ENCODE data around the gene MPZL3. TPM values are rescaled to one million over a fixed set of nuclear protein-coding genes. Genes with fewer than 3 reads are reported as not detected.
A peak's percentile ranks its signal among the peaks of the same experiment; 100 is the strongest.

MPZL3 gene
- polyA plus RNA-seq, 2 donors = 18.8 to 34.1 TPM

GRCh38 chr11:118286545-118286944, 34.4 kb upstream of the MPZL3 start:
- no peak overlapping the region for H3K27ac ChIP-seq (ENCODE audit: low read depth in 2 of 2, low read length in 1 of 2)
- H3K27me3 ChIP-seq (ENCODE audit: control insufficient read depth in 1 of 2, insufficient read depth in 2 of 2, low read length in 2 of 2) = no peaks in the 10 kb centered on the region
- H3K4me1 ChIP-seq (ENCODE audit: control insufficient read depth in 2 of 2, insufficient read depth in 2 of 2, low read length in 1 of 2) = no peaks in the 10 kb centered on the region
- WGBS, 2 donors = 96 to 98% methylated on average over 2 of the region's 2 CpGs
- no peak overlapping the region for H3K4me3 ChIP-seq (ENCODE audit: low read depth in 1 of 2, low read length in 2 of 2)
- H3K9me3 ChIP-seq (ENCODE audit: control insufficient read depth in 2 of 2, insufficient read depth in 1 of 2, low read depth in 1 of 2, low read length in 1 of 2) = no peaks in the 10 kb centered on the region
- no peaks in the 10 kb centered on the region for H3K36me3 ChIP-seq (ENCODE audit: control insufficient read depth in 2 of 2, insufficient read depth in 2 of 2, low read length in 1 of 2)

GRCh38 chr11:118283756-118284350, 31.7 kb upstream of the MPZL3 start:
- no peak overlapping the region for H3K4me3 ChIP-seq (ENCODE audit: low read depth in 1 of 2, low read length in 2 of 2)
- H3K27me3 ChIP-seq (ENCODE audit: control insufficient read depth in 1 of 2, insufficient read depth in 2 of 2, low read length in 2 of 2) = no peaks in the 10 kb centered on the region
- WGBS, 2 donors = 46 to 66% methylated on average over 4 of the region's 4 CpGs
- no peaks in the 10 kb centered on the region for H3K9me3 ChIP-seq (ENCODE audit: control insufficient read depth in 2 of 2, insufficient read depth in 1 of 2, low read depth in 1 of 2, low read length in 1 of 2)
- peaks cover 0 to 2% of the 10 kb centered on the region in 2 donors for H3K4me1 ChIP-seq (ENCODE audit: control insufficient read depth in 2 of 2, insufficient read depth in 2 of 2, low read length in 1 of 2)
- peak overlapping the region in 1 of 2 donors; percentile 10 for H3K27ac ChIP-seq (ENCODE audit: low read depth in 2 of 2, low read length in 1 of 2)
- H3K36me3 ChIP-seq (ENCODE audit: control insufficient read depth in 2 of 2, insufficient read depth in 2 of 2, low read length in 1 of 2) = no peaks in the 10 kb centered on the region

- WGBS, 2 donors = 72 to 73% methylated on average over 5 of the region's 5 CpGs
- no peaks in the 10 kb centered on the region for H3K27me3 ChIP-seq (ENCODE audit: control insufficient read depth in 1 of 2, insufficient read depth in 2 of 2, low read length in 2 of 2)
- H3K4me3 ChIP-seq (ENCODE audit: low read depth in 1 of 2, low read length in 2 of 2) = no peak overlapping the region
- no peak overlapping the region for H3K27ac ChIP-seq (ENCODE audit: low read depth in 2 of 2, low read length in 1 of 2)
- H3K4me1 ChIP-seq (ENCODE audit: control insufficient read depth in 2 of 2, insufficient read depth in 2 of 2, low read length in 1 of 2) = peaks cover 0 to 2% of the 10 kb centered on the region in 2 donors
- no peaks in the 10 kb centered on the region for H3K9me3 ChIP-seq (ENCODE audit: control insufficient read depth in 2 of 2, insufficient read depth in 1 of 2, low read depth in 1 of 2, low read length in 1 of 2)
- H3K36me3 ChIP-seq (ENCODE audit: control insufficient read depth in 2 of 2, insufficient read depth in 2 of 2, low read length in 1 of 2) = no peaks in the 10 kb centered on the region
These were observed 31.0 kb upstream of the MPZL3 start for GRCh38 chr11:118283037-118283636.

GRCh38 chr11:118282606-118283005, 30.4 kb upstream of the MPZL3 start:
- Histone ChIP-seq H3K9me3 (ENCODE audit: control insufficient read depth in 2 of 2, insufficient read depth in 1 of 2, low read depth in 1 of 2, low read length in 1 of 2) (no peaks in the 10 kb centered on the region), H3K27me3 (ENCODE audit: control insufficient read depth in 1 of 2, insufficient read depth in 2 of 2, low read length in 2 of 2) (no peaks in the 10 kb centered on the region), H3K4me1 (ENCODE audit: control insufficient read depth in 2 of 2, insufficient read depth in 2 of 2, low read length in 1 of 2) (peaks cover 0 to 2% of the 10 kb centered on the region in 2 donors), H3K36me3 (ENCODE audit: control insufficient read depth in 2 of 2, insufficient read depth in 2 of 2, low read length in 1 of 2) (no peaks in the 10 kb centered on the region), H3K27ac (ENCODE audit: low read depth in 2 of 2, low read length in 1 of 2) (no peak overlapping the region), H3K4me3 (ENCODE audit: low read depth in 1 of 2, low read length in 2 of 2) (no peak overlapping the region)
- WGBS, 2 donors = 74 to 87% methylated on average over 6 of the region's 6 CpGs

- Histone ChIP-seq H3K27ac (ENCODE audit: low read depth in 2 of 2, low read length in 1 of 2) (peak overlapping the region in 1 of 2 donors; percentile 55), H3K36me3 (ENCODE audit: control insufficient read depth in 2 of 2, insufficient read depth in 2 of 2, low read length in 1 of 2) (no peaks in the 10 kb centered on the region), H3K27me3 (ENCODE audit: control insufficient read depth in 1 of 2, insufficient read depth in 2 of 2, low read length in 2 of 2) (no peaks in the 10 kb centered on the region), H3K4me3 (ENCODE audit: low read depth in 1 of 2, low read length in 2 of 2) (no peak overlapping the region), H3K4me1 (ENCODE audit: control insufficient read depth in 2 of 2, insufficient read depth in 2 of 2, low read length in 1 of 2) (peaks cover 0 to 2% of the 10 kb centered on the region in 2 donors), H3K9me3 (ENCODE audit: control insufficient read depth in 2 of 2, insufficient read depth in 1 of 2, low read depth in 1 of 2, low read length in 1 of 2) (no peaks in the 10 kb centered on the region)
- WGBS, 2 donors = 48 to 63% methylated on average over 1 of the region's 1 CpG
These were observed 29.1 kb upstream of the MPZL3 start for GRCh38 chr11:118281284-118281683.

- H3K9me3 ChIP-seq (ENCODE audit: control insufficient read depth in 2 of 2, insufficient read depth in 1 of 2, low read depth in 1 of 2, low read length in 1 of 2) = no peaks in the 10 kb centered on the region
- no peaks in the 10 kb centered on the region for H3K36me3 ChIP-seq (ENCODE audit: control insufficient read depth in 2 of 2, insufficient read depth in 2 of 2, low read length in 1 of 2)
- H3K27me3 ChIP-seq (ENCODE audit: control insufficient read depth in 1 of 2, insufficient read depth in 2 of 2, low read length in 2 of 2) = no peaks in the 10 kb centered on the region
- WGBS, 2 donors = 39 to 52% methylated on average over 1 of the region's 1 CpG
- H3K4me1 ChIP-seq (ENCODE audit: control insufficient read depth in 2 of 2, insufficient read depth in 2 of 2, low read length in 1 of 2) = peaks cover 0 to 7% of the 10 kb centered on the region in 2 donors
- no peak overlapping the region for H3K4me3 ChIP-seq (ENCODE audit: low read depth in 1 of 2, low read length in 2 of 2)
- peak overlapping the region; percentile 83 to 88 for H3K27ac ChIP-seq (ENCODE audit: low read depth in 2 of 2, low read length in 1 of 2)
These were observed 25.1 kb upstream of the MPZL3 start for GRCh38 chr11:118277312-118277711.

- H3K9me3 ChIP-seq (ENCODE audit: control insufficient read depth in 2 of 2, insufficient read depth in 1 of 2, low read depth in 1 of 2, low read length in 1 of 2) = no peaks in the 10 kb centered on the region
- no peaks in the 10 kb centered on the region for H3K36me3 ChIP-seq (ENCODE audit: control insufficient read depth in 2 of 2, insufficient read depth in 2 of 2, low read length in 1 of 2)
- peaks cover 0 to 7% of the 10 kb centered on the region in 2 donors for H3K4me1 ChIP-seq (ENCODE audit: control insufficient read depth in 2 of 2, insufficient read depth in 2 of 2, low read length in 1 of 2)
- no peak overlapping the region for H3K4me3 ChIP-seq (ENCODE audit: low read depth in 1 of 2, low read length in 2 of 2)
- 55 to 59% methylated on average over 1 of the region's 1 CpG for WGBS, 2 donors
- no peaks in the 10 kb centered on the region for H3K27me3 ChIP-seq (ENCODE audit: control insufficient read depth in 1 of 2, insufficient read depth in 2 of 2, low read length in 2 of 2)
- H3K27ac ChIP-seq (ENCODE audit: low read depth in 2 of 2, low read length in 1 of 2) = peak overlapping the region; percentile 78 to 83
These were observed 24.3 kb upstream of the MPZL3 start for GRCh38 chr11:118276422-118276821.

- H3K27ac ChIP-seq (ENCODE audit: low read depth in 2 of 2, low read length in 1 of 2) = peak overlapping the region; percentile 83 to 92
- H3K4me1 ChIP-seq (ENCODE audit: control insufficient read depth in 2 of 2, insufficient read depth in 2 of 2, low read length in 1 of 2) = peaks cover 0 to 7% of the 10 kb centered on the region in 2 donors
- 44 to 60% methylated on average over 4 of the region's 4 CpGs for WGBS, 2 donors
- H3K27me3 ChIP-seq (ENCODE audit: control insufficient read depth in 1 of 2, insufficient read depth in 2 of 2, low read length in 2 of 2) = no peaks in the 10 kb centered on the region
- no peaks in the 10 kb centered on the region for H3K36me3 ChIP-seq (ENCODE audit: control insufficient read depth in 2 of 2, insufficient read depth in 2 of 2, low read length in 1 of 2)
- no peaks in the 10 kb centered on the region for H3K9me3 ChIP-seq (ENCODE audit: control insufficient read depth in 2 of 2, insufficient read depth in 1 of 2, low read depth in 1 of 2, low read length in 1 of 2)
- no peak overlapping the region for H3K4me3 ChIP-seq (ENCODE audit: low read depth in 1 of 2, low read length in 2 of 2)
These were observed 23.0 kb upstream of the MPZL3 start for GRCh38 chr11:118275176-118275575.

GRCh38 chr11:118274186-118274585, 22.0 kb upstream of the MPZL3 start:
- WGBS, 2 donors = 48 to 55% methylated on average over 2 of the region's 2 CpGs
- no peaks in the 10 kb centered on the region for H3K27me3 ChIP-seq (ENCODE audit: control insufficient read depth in 1 of 2, insufficient read depth in 2 of 2, low read length in 2 of 2)

GRCh38 chr11:118272001-118272400, 19.8 kb upstream of the MPZL3 start:
- WGBS, 2 donors = 67 to 73% methylated on average over 2 of the region's 2 CpGs
- H3K9me3 ChIP-seq (ENCODE audit: control insufficient read depth in 2 of 2, insufficient read depth in 1 of 2, low read depth in 1 of 2, low read length in 1 of 2) = no peaks in the 10 kb centered on the region
- H3K36me3 ChIP-seq (ENCODE audit: control insufficient read depth in 2 of 2, insufficient read depth in 2 of 2, low read length in 1 of 2) = no peaks in the 10 kb centered on the region
- H3K27ac ChIP-seq (ENCODE audit: low read depth in 2 of 2, low read length in 1 of 2) = no peak overlapping the region
- no peak overlapping the region for H3K4me3 ChIP-seq (ENCODE audit: low read depth in 1 of 2, low read length in 2 of 2)
- H3K27me3 ChIP-seq (ENCODE audit: control insufficient read depth in 1 of 2, insufficient read depth in 2 of 2, low read length in 2 of 2) = no peaks in the 10 kb centered on the region
- H3K4me1 ChIP-seq (ENCODE audit: control insufficient read depth in 2 of 2, insufficient read depth in 2 of 2, low read length in 1 of 2) = peaks cover 0 to 5% of the 10 kb centered on the region in 2 donors

More at GRCh38 chr11:118274186-118274585, 22.0 kb upstream of the MPZL3 start:
- no peak overlapping the region for H3K4me3 ChIP-seq (ENCODE audit: low read depth in 1 of 2, low read length in 2 of 2)
- H3K4me1 ChIP-seq (ENCODE audit: control insufficient read depth in 2 of 2, insufficient read depth in 2 of 2, low read length in 1 of 2) = peaks cover 0 to 7% of the 10 kb centered on the region in 2 donors
- H3K27ac ChIP-seq (ENCODE audit: low read depth in 2 of 2, low read length in 1 of 2) = peak overlapping the region; percentile 67 to 83
- no peaks in the 10 kb centered on the region for H3K9me3 ChIP-seq (ENCODE audit: control insufficient read depth in 2 of 2, insufficient read depth in 1 of 2, low read depth in 1 of 2, low read length in 1 of 2)
- no peaks in the 10 kb centered on the region for H3K36me3 ChIP-seq (ENCODE audit: control insufficient read depth in 2 of 2, insufficient read depth in 2 of 2, low read length in 1 of 2)

All from esophagus (tissue), 2 donors.